Measurements from ENCODE around the gene HINT3.

HINT3 gene

GRCh38 chr6:125994670-125995488, 38.3 kb downstream of the HINT3 start:
- DNase-seq (ENCODE audit: low read depth): no peak
- TF ChIP-seq, protein P1, sequence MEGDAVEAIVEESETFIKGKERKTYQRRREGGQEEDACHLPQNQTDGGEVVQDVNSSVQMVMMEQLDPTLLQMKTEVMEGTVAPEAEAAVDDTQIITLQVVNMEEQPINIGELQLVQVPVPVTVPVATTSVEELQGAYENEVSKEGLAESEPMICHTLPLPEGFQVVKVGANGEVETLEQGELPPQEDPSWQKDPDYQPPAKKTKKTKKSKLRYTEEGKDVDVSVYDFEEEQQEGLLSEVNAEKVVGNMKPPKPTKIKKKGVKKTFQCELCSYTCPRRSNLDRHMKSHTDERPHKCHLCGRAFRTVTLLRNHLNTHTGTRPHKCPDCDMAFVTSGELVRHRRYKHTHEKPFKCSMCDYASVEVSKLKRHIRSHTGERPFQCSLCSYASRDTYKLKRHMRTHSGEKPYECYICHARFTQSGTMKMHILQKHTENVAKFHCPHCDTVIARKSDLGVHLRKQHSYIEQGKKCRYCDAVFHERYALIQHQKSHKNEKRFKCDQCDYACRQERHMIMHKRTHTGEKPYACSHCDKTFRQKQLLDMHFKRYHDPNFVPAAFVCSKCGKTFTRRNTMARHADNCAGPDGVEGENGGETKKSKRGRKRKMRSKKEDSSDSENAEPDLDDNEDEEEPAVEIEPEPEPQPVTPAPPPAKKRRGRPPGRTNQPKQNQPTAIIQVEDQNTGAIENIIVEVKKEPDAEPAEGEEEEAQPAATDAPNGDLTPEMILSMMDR (IDR thresholded peaks at IDR 0.05; ENCODE audit: low read depth, low read length, missing control alignments): no peak
- H3K4me3 ChIP-seq (ENCODE audit: low read depth, low read length): no peak overlapping the region

- TF ChIP-seq, protein P1 (IDR thresholded peaks at IDR 0.05; ENCODE audit: low read depth, low read length, missing control alignments): peak; percentile 88
- no peak overlapping the region; the same call in 1 of the 2 replicates for H3K4me3 ChIP-seq (ENCODE audit: low read depth, low read length)
- DNase-seq (ENCODE audit: low read depth): peak; percentile 19
Measured at GRCh38 chr6:125995972-125996580, 39.5 kb downstream of the HINT3 start.

DNA sequence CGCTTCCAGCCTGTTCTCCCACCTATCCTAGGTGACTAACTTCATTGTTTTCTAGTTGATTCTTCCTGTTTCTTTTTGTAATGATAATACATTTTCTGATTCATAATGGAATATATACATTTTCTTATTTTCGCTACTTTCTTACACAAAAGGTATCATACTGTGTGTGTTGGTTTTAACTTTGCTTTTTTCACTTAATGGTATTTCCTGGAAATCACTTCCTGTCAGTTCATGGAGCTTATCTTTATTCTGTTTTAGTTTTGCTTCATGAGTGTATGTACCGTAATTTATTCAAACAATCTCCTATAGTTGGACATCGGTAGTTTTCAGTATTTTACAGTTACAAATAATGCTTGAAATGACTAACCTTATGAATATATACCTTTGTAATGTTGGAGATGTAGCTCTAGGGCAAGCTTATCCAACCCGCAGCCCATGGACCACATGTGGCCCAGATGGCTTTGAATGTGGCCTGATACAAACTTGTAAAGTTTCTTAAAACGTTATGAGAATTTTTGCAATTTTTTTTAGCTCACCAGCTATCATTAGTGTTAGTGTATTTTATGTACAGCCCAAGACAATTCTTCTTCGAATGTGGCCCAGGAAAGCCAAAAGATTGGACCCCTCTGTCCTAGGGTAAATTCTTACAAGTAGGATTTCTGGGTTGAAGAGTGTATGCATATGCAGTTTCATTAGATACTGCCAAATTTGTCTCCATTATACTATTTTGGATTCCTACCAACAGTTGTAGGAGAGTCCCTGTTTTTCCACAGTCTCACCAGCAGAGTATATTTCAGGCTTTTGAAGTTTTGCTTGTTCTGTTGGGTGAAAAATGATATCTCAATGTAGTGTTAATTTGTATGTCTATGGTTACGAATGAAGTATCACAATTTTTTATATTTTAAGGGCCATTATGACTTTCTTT, 46.4 kb downstream of the HINT3 start:
- TF ChIP-seq, protein P1 (IDR thresholded peaks at IDR 0.05; ENCODE audit: low read depth, low read length, missing control alignments): no peak
- no peak for DNase-seq (ENCODE audit: low read depth)
- H3K4me3 ChIP-seq (ENCODE audit: low read depth, low read length): no peak overlapping the region

DNA sequence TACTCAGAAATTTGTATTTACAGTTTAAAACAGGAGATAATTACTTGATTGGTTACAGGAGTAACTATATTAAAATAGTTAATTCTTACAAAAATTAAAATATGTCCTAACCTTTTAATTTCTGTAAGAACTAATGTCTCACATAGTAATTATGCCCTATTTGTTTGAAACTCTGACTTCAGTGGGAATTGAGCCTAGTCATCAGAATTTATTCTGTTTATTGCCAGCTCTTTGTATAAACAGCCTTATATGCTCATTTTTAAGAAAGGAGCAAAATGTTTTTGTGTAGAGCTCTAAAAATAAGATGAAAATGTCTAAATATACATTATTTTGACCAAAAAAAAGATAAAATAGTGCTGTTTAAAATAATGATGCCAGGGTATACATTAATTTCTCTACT, 51.2 kb downstream of the HINT3 start:
- no peak overlapping the region for H3K4me3 ChIP-seq (ENCODE audit: low read depth, low read length)
- TF ChIP-seq, protein P1 (IDR thresholded peaks at IDR 0.05; ENCODE audit: low read depth, low read length, missing control alignments): no peak
- DNase-seq (ENCODE audit: low read depth): no peak

DNA sequence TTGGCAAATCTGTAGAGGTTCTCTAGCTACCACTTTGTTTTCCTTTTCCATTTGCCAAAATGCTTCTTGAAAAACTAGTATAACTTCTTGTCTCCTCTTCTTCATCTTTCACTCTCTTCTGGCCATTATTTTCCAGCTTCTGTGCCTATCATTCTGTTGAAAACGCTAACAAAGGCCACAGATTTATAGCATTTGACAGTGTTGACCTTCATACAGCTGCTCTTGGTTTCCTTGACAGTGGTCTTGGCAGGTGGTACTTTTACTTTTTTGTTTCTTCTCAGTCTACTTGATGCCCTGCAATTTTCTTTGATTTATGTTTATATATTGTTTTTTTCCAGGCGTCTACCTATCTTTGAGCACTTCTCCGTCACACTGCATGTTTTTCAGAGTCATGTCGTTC, 53.5 kb downstream of the HINT3 start:
- TF ChIP-seq, protein P1 (IDR thresholded peaks at IDR 0.05; ENCODE audit: low read depth, low read length, missing control alignments): no peak

GRCh38 chr6:126015863-126016262, 59.3 kb downstream of the HINT3 start:
- no peak for DNase-seq (ENCODE audit: low read depth)
- H3K4me3 ChIP-seq (ENCODE audit: low read depth, low read length): no peak overlapping the region
- TF ChIP-seq, protein P1 (IDR thresholded peaks at IDR 0.05; ENCODE audit: low read depth, low read length, missing control alignments): no peak

More for the DNA sequence above, 53.5 kb downstream of the HINT3 start:
- DNase-seq (ENCODE audit: low read depth): no peak
- H3K4me3 ChIP-seq (ENCODE audit: low read depth, low read length): no peak overlapping the region

Data from GM12864 (cell line).